Lower leg skin (tissue), 3 donors: Measurements from ENCODE around the gene NAXD.

Source experiments
- CTCF ChIP-seq, 3 donors: fragments of 450-650 bp; IDR thresholded peaks; one replicate each; pipeline ENCODE4 v1.5.1; 2016; ENCODE audit warnings: antibody characterized with exemption in 3 of 3, mild to moderate bottlenecking in 3 of 3, moderate library complexity in 2 of 3
- POLR2A ChIP-seq, 2 donors: fragments of 450-650 bp; IDR thresholded peaks; one replicate each; pipeline ENCODE4 v1.6.1; 2016 to 2017; ENCODE audit warnings: antibody characterized with exemption in 2 of 2, mild to moderate bottlenecking in 1 of 2, moderate library complexity in 1 of 2

- no peak for TF ChIP-seq CTCF (IDR thresholded peaks at IDR 0.05)
- no peak for TF ChIP-seq POLR2A (IDR thresholded peaks at IDR 0.05)
Observed at GRCh38 chr13:110605132-110605531, 10.2 kb upstream of the NAXD start.
